HepG2 (cell line): ENCODE measurements around the gene SLX4. TPM values are rescaled to one million over a fixed set of nuclear protein-coding genes. Genes with fewer than 3 reads are reported as not detected.

Experiments
- ARHGAP35 ChIP-seq: sonication (generic); formaldehyde crosslinking; IDR thresholded peaks from 2 replicates; pipeline ENCODE4 v1.9.0; 2022; ENCODE audit warnings: mild to moderate bottlenecking, inconsistent platforms, moderate library complexity, missing genetic modification reagents, borderline replicate concordance
- BRCA1 ChIP-seq: sonication (generic); formaldehyde crosslinking; IDR thresholded peaks from 2 replicates; pipeline ENCODE4 v1.4.0; 2020; ENCODE audit warnings: missing genetic modification reagents
- FLYWCH1 ChIP-seq: sonication (generic); formaldehyde crosslinking; IDR thresholded peaks from 2 replicates; pipeline ENCODE4 v1.8.1; 2023; ENCODE audit warnings: mild to moderate bottlenecking, missing genetic modification reagents
- HMG20B ChIP-seq: conservative IDR thresholded peaks from 2 replicates; pipeline ENCODE4 v1.6.1; 2016; ENCODE audit warnings: missing genetic modification reagents, missing compliant biosample characterization
- HNF4G ChIP-seq, 2 experiments: sonication (generic) in 1 of 2; formaldehyde crosslinking in 1 of 2; IDR thresholded peaks; 2 replicates each; pipeline versions ENCODE4 v1.4.0 to v1.6.1; 2011 to 2020; ENCODE audit warnings: borderline replicate concordance in 2 of 2, low read depth in 2 of 2, mild to moderate bottlenecking in 2 of 2, low read length in 1 of 2, missing genetic modification reagents in 1 of 2, moderate library complexity in 1 of 2
- HNRNPK ChIP-seq: fragments of 200-400 bp; formaldehyde crosslinking; IDR thresholded peaks from 2 replicates; pipeline ENCODE4 v1.6.1; 2018; ENCODE audit warnings: low read length, low read depth, moderate library complexity, mild to moderate bottlenecking; ENCODE audit not compliant: poor library complexity, severe bottlenecking
- MATR3 ChIP-seq: sonication (generic); formaldehyde crosslinking; IDR thresholded peaks from 2 replicates; pipeline ENCODE4 v1.4.0; 2020; ENCODE audit warnings: missing genetic modification reagents
- MED13 ChIP-seq: sonication (generic); formaldehyde crosslinking; IDR thresholded peaks from 2 replicates; pipeline ENCODE4 v1.5.0; 2020; ENCODE audit warnings: missing genetic modification reagents
- SRF ChIP-seq: IDR thresholded peaks from 2 replicates; pipeline ENCODE4 v1.6.1; 2011; ENCODE audit warnings: mild to moderate bottlenecking, low read depth, low read length, moderate library complexity
- ZFP36L2 ChIP-seq: sonication (generic); formaldehyde crosslinking; IDR thresholded peaks from 2 replicates; pipeline ENCODE4 v1.4.0; 2020; ENCODE audit warnings: missing genetic modification reagents
- ZMYM4 ChIP-seq: sonication (generic); formaldehyde crosslinking; IDR thresholded peaks from 2 replicates; pipeline ENCODE4 v1.8.1; 2023; ENCODE audit warnings: mild to moderate bottlenecking, missing genetic modification reagents
- ZNF101 ChIP-seq: sonication (generic); formaldehyde crosslinking; IDR thresholded peaks from 2 replicates; pipeline ENCODE4 v1.4.0; 2020; ENCODE audit warnings: mild to moderate bottlenecking, low read depth, missing genetic modification reagents, borderline replicate concordance
- ZNF205 ChIP-seq: IDR thresholded peaks from 2 replicates; pipeline ENCODE4 v1.6.1; 2018; ENCODE audit warnings: missing biosample characterization, missing genetic modification reagents
- ZNF629 ChIP-seq: sonication (generic); formaldehyde crosslinking; conservative IDR thresholded peaks from 2 replicates; pipeline ENCODE4 v1.5.0; 2020; ENCODE audit warnings: missing genetic modification reagents
- ZNF816 ChIP-seq: sonication (generic); formaldehyde crosslinking; IDR thresholded peaks from 2 replicates; pipeline ENCODE4 v1.8.0; 2022; ENCODE audit warnings: missing genetic modification reagents, mild to moderate bottlenecking, borderline replicate concordance
- ZZZ3 ChIP-seq: sonication (generic); formaldehyde crosslinking; IDR thresholded peaks from 2 replicates; pipeline ENCODE4 v1.4.0; 2020; ENCODE audit warnings: missing genetic modification reagents, mild to moderate bottlenecking, borderline replicate concordance
- polyA plus RNA-seq, 8 experiments: library from polyadenylated mRNA; depleted of rRNA in 3 of 8; stranded (reverse) in 7 of 8; unstranded in 1 of 8; fragments of >200 nt; fragmentation: Illumina TruSeq in 4 of 8; extraction: Trizol in 4 of 8; gene quantifications; 2 replicates each; pipeline versions ENCODE4 v1.2.1 to v1.2.3, GENCODE V29; 2011 to 2016; ENCODE audit warnings: low read depth in 4 of 8, missing spikeins in 1 of 8, mixed read lengths in 1 of 8; ENCODE audit not compliant: insufficient read depth in 1 of 8
- total RNA-seq, 5 experiments: library from RNA; depleted of rRNA; stranded (reverse); fragments of >200 nt; fragmentation: Illumina TruSeq; extraction: Trizol; gene quantifications; 2 replicates each; pipeline ENCODE4 v1.2.3, GENCODE V29; 2016; ENCODE audit warnings: low read depth in 1 of 5
- TF ChIP-seq, protein P1 (sequence below), 2 experiments: sonication (generic) in 1 of 2; formaldehyde crosslinking in 1 of 2; IDR thresholded peaks; 2 replicates each; pipeline versions ENCODE4 v1.6.1 to v1.9.0; 2014 to 2022; ENCODE audit warnings: antibody characterized with exemption in 1 of 2, borderline replicate concordance in 1 of 2, inconsistent platforms in 1 of 2, low read depth in 1 of 2, missing genetic modification reagents in 1 of 2
- TF ChIP-seq, protein P2 (sequence below): IDR thresholded peaks from 2 replicates; pipeline ENCODE4 v1.6.1; 2016; ENCODE audit warnings: mild to moderate bottlenecking
- TF ChIP-seq, protein P3 (sequence below): sonication (generic); formaldehyde crosslinking; IDR thresholded peaks from 2 replicates; pipeline ENCODE4 v1.4.0; 2020; ENCODE audit warnings: low read depth, mild to moderate bottlenecking, missing genetic modification reagents
- TF ChIP-seq, protein P4 (sequence below): IDR thresholded peaks from 2 replicates; pipeline ENCODE4 v1.6.1; 2016

The SLX4 gene
- total and polyA plus RNA-seq, 2 of the 13 experiments (the other 11 are each of a cell fraction or from before 2014, with no cell fraction given) = 1.1 to 3.6 TPM

DNA sequence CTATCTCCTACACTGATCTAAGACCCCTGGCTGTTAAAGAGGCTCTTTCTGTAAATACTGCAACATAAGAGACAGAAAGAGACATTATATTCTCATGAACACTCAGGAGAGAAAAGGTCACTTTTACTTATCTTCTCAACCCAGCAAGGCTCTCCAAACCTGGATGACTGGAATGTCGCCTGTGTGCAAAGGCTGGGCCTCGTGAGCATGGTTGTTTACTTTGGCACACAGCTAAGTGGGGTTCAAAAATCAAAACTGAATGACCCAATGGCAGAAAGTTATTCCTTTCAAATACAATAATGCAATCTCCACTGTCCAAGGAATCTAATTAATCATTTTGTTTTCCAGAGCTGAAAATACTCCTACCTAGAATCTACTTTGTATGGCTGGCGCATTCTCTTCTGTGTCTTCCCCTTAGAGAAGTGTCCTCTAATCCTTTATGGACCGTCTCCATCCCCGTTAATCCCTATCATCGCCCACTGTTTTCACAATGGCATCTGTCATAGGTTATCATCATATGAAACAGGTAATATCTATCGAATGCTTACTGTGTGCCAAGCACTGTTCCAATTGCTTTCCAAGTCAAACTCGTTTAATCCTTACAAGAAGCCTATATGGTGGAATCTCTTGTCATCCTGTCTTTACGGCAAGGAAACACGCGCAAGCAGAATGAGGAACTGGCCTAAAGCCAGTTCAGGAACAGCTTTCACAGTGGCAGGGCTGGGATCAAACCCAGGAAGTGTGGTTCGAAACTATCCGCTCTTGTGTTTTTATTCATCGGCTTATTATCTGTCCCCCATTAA, 1.3 kb downstream of the SLX4 start (continued):
- TF ChIP-seq HNRNPK (no peak), SRF (no peak), ZZZ3 (CRISPR knock-in tag) (no peak), HMG20B (CRISPR knock-in tag) (no peak), ARHGAP35 (CRISPR knock-in tag) (no peak), ZNF205 (CRISPR knock-in tag) (no peak), HNF4G (IDR thresholded peaks at IDR 0.05; ENCODE audit: borderline replicate concordance, low read depth, low read length) (peak; percentile 44; the same call in 1 of the 2 replicates), HNF4G (CRISPR knock-in tag; IDR thresholded peaks at IDR 0.05; ENCODE audit: borderline replicate concordance, low read depth) (no peak), BRCA1 (CRISPR knock-in tag) (no peak), MATR3 (no peak), ZMYM4 (no peak), ZFP36L2 (CRISPR knock-in tag) (no peak), FLYWCH1 (CRISPR knock-in tag) (no peak), ZNF629 (CRISPR knock-in tag) (no peak), ZNF816 (CRISPR knock-in tag) (no peak), ZNF101 (CRISPR knock-in tag) (no peak), MED13 (CRISPR knock-in tag) (no peak)
- TF ChIP-seq, protein P1, sequence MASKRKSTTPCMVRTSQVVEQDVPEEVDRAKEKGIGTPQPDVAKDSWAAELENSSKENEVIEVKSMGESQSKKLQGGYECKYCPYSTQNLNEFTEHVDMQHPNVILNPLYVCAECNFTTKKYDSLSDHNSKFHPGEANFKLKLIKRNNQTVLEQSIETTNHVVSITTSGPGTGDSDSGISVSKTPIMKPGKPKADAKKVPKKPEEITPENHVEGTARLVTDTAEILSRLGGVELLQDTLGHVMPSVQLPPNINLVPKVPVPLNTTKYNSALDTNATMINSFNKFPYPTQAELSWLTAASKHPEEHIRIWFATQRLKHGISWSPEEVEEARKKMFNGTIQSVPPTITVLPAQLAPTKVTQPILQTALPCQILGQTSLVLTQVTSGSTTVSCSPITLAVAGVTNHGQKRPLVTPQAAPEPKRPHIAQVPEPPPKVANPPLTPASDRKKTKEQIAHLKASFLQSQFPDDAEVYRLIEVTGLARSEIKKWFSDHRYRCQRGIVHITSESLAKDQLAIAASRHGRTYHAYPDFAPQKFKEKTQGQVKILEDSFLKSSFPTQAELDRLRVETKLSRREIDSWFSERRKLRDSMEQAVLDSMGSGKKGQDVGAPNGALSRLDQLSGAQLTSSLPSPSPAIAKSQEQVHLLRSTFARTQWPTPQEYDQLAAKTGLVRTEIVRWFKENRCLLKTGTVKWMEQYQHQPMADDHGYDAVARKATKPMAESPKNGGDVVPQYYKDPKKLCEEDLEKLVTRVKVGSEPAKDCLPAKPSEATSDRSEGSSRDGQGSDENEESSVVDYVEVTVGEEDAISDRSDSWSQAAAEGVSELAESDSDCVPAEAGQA (IDR thresholded peaks at IDR 0.05; ENCODE audit: low read depth) = no peak
- TF ChIP-seq, protein P1 (CRISPR knock-in tag; IDR thresholded peaks at IDR 0.05; ENCODE audit: borderline replicate concordance) = no peak
- TF ChIP-seq, protein P2, sequence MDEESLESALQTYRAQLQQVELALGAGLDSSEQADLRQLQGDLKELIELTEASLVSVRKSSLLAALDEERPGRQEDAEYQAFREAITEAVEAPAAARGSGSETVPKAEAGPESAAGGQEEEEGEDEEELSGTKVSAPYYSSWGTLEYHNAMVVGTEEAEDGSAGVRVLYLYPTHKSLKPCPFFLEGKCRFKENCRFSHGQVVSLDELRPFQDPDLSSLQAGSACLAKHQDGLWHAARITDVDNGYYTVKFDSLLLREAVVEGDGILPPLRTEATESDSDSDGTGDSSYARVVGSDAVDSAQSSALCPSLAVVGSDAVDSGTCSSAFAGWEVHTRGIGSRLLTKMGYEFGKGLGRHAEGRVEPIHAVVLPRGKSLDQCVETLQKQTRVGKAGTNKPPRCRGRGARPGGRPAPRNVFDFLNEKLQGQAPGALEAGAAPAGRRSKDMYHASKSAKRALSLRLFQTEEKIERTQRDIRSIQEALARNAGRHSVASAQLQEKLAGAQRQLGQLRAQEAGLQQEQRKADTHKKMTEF (CRISPR knock-in tag) = 0 out of 2 replicates have a peak, but pooled peaks have one; percentile 16
- TF ChIP-seq, protein P3, sequence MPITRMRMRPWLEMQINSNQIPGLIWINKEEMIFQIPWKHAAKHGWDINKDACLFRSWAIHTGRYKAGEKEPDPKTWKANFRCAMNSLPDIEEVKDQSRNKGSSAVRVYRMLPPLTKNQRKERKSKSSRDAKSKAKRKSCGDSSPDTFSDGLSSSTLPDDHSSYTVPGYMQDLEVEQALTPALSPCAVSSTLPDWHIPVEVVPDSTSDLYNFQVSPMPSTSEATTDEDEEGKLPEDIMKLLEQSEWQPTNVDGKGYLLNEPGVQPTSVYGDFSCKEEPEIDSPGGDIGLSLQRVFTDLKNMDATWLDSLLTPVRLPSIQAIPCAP (CRISPR knock-in tag) = no peak
- TF ChIP-seq, protein P4, sequence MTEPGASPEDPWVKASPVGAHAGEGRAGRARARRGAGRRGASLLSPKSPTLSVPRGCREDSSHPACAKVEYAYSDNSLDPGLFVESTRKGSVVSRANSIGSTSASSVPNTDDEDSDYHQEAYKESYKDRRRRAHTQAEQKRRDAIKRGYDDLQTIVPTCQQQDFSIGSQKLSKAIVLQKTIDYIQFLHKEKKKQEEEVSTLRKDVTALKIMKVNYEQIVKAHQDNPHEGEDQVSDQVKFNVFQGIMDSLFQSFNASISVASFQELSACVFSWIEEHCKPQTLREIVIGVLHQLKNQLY (CRISPR knock-in tag) = peak; percentile 29; the same call in 1 of the 2 replicates
